ENCODE results near the gene IKZF1. TPM values are rescaled to one million over a fixed set of nuclear protein-coding genes. Genes with fewer than 3 reads are reported as not detected.

Gene IKZF1
- total and polyA plus RNA-seq, 2 donors (not counting 1 experiment from before 2014, with no cell fraction given) = 0.01 TPM; not detected in 1

- Histone ChIP-seq H3K4me2 (ENCODE audit: extremely low read depth, insufficient read depth, low read length) (no peak overlapping the region), H3K27me3 (ENCODE audit: control insufficient read depth, insufficient read depth, low read length) (no peaks in the 10 kb centered on the region), H3K9me3 (ENCODE audit: control insufficient read depth, insufficient read depth, low read depth, low read length) (no peaks in the 10 kb centered on the region), H3K36me3 (ENCODE audit: control insufficient read depth, insufficient read depth, low read length) (no peaks in the 10 kb centered on the region), H2AFZ (ENCODE audit: low read length) (no peak overlapping the region), H3K79me2 (ENCODE audit: control insufficient read depth, insufficient read depth, low read length) (no peaks in the 10 kb centered on the region), H3K4me3 (replicated peaks in 1 of 4; ENCODE audit: control extremely low read depth in 1 of 4, insufficient read depth in 1 of 4, low read depth in 3 of 4, low read length in 4 of 4) (no peak overlapping the region), H3K27ac (ENCODE audit: insufficient read depth, low read length) (no peak overlapping the region), H3K4me1 (ENCODE audit: control insufficient read depth, extremely low read depth, insufficient read depth, low read length) (no peaks in the 10 kb centered on the region), H4K20me1 (ENCODE audit: control insufficient read depth, extremely low read depth, insufficient read depth, low read length) (no peaks in the 10 kb centered on the region), H3K9ac (ENCODE audit: insufficient read depth, low read length) (no peak overlapping the region)
- no peak for TF ChIP-seq EZH2 (IDR thresholded peaks at IDR 0.05; ENCODE audit: low read length, missing control alignments)
- no peak for TF ChIP-seq CTCF (conservative IDR thresholded peaks at IDR 0.05 in 1 of 2, IDR thresholded peaks at IDR 0.05 in 1 of 2; ENCODE audit: low read depth in 1 of 2, low read length in 2 of 2)
- no peak for DNase-seq (ENCODE audit: low read depth in 2 of 2)
Observed at GRCh38 chr7:50315739-50316671, 11.5 kb downstream of the IKZF1 start.

GRCh38 chr7:50317221-50317678 lies 12.7 kb downstream of the IKZF1 start:
- Histone ChIP-seq H3K4me2 (ENCODE audit: extremely low read depth, insufficient read depth, low read length) (no peak overlapping the region), H3K27me3 (ENCODE audit: control insufficient read depth, insufficient read depth, low read length) (no peaks in the 10 kb centered on the region), H3K9me3 (ENCODE audit: control insufficient read depth, insufficient read depth, low read depth, low read length) (no peaks in the 10 kb centered on the region), H3K9ac (ENCODE audit: insufficient read depth, low read length) (no peak overlapping the region), H2AFZ (ENCODE audit: low read length) (no peak overlapping the region), H3K36me3 (ENCODE audit: control insufficient read depth, insufficient read depth, low read length) (no peaks in the 10 kb centered on the region), H3K4me1 (ENCODE audit: control insufficient read depth, extremely low read depth, insufficient read depth, low read length) (no peaks in the 10 kb centered on the region), H3K79me2 (ENCODE audit: control insufficient read depth, insufficient read depth, low read length) (no peaks in the 10 kb centered on the region), H4K20me1 (ENCODE audit: control insufficient read depth, extremely low read depth, insufficient read depth, low read length) (no peaks in the 10 kb centered on the region), H3K4me3 (replicated peaks in 1 of 4; ENCODE audit: control extremely low read depth in 1 of 4, insufficient read depth in 1 of 4, low read depth in 3 of 4, low read length in 4 of 4) (no peak overlapping the region), H3K27ac (ENCODE audit: insufficient read depth, low read length) (no peak overlapping the region)
- TF ChIP-seq CTCF (conservative IDR thresholded peaks at IDR 0.05 in 1 of 2, IDR thresholded peaks at IDR 0.05 in 1 of 2; ENCODE audit: low read depth in 1 of 2, low read length in 2 of 2) (no peak), EZH2 (IDR thresholded peaks at IDR 0.05; ENCODE audit: low read length, missing control alignments) (no peak)
- no peak for DNase-seq (ENCODE audit: low read depth in 2 of 2)

- Histone ChIP-seq H3K79me2 (ENCODE audit: control insufficient read depth, insufficient read depth, low read length) (no peaks in the 10 kb centered on the region), H3K9me3 (ENCODE audit: control insufficient read depth, insufficient read depth, low read depth, low read length) (no peaks in the 10 kb centered on the region), H4K20me1 (ENCODE audit: control insufficient read depth, extremely low read depth, insufficient read depth, low read length) (no peaks in the 10 kb centered on the region), H2AFZ (ENCODE audit: low read length) (no peak overlapping the region), H3K9ac (ENCODE audit: insufficient read depth, low read length) (no peak overlapping the region), H3K4me1 (ENCODE audit: control insufficient read depth, extremely low read depth, insufficient read depth, low read length) (no peaks in the 10 kb centered on the region), H3K27ac (ENCODE audit: insufficient read depth, low read length) (no peak overlapping the region), H3K4me3 (replicated peaks in 1 of 4; ENCODE audit: control extremely low read depth in 1 of 4, insufficient read depth in 1 of 4, low read depth in 3 of 4, low read length in 4 of 4) (no peak overlapping the region), H3K27me3 (ENCODE audit: control insufficient read depth, insufficient read depth, low read length) (no peaks in the 10 kb centered on the region), H3K4me2 (ENCODE audit: extremely low read depth, insufficient read depth, low read length) (no peak overlapping the region), H3K36me3 (ENCODE audit: control insufficient read depth, insufficient read depth, low read length) (no peaks in the 10 kb centered on the region)
- no peak for DNase-seq (ENCODE audit: low read depth in 2 of 2)
- TF ChIP-seq EZH2 (IDR thresholded peaks at IDR 0.05; ENCODE audit: low read length, missing control alignments) (no peak), CTCF (conservative IDR thresholded peaks at IDR 0.05 in 1 of 2, IDR thresholded peaks at IDR 0.05 in 1 of 2; ENCODE audit: low read depth in 1 of 2, low read length in 2 of 2) (no peak)
Observed at GRCh38 chr7:50317697-50318669, 13.5 kb downstream of the IKZF1 start.
